K562 (cell line): ENCODE measurements around the gene CBX8. TPM values are rescaled to one million over a fixed set of nuclear protein-coding genes. Genes with fewer than 3 reads are reported as not detected.

ENCODE experiments used
- ELK3 ChIP-seq: fragments of 450-650 bp; formaldehyde crosslinking; IDR thresholded peaks from 2 replicates; pipeline ENCODE4 v1.4.0; 2020; ENCODE audit warnings: mild to moderate bottlenecking
- FOXK1 ChIP-seq: sonication (generic); formaldehyde crosslinking; IDR thresholded peaks from 2 replicates; pipeline ENCODE4 v1.8.0; 2022; ENCODE audit warnings: missing genetic modification reagents, mild to moderate bottlenecking, borderline replicate concordance
- HDAC8 ChIP-seq: fragments of 450-650 bp; IDR thresholded peaks from 2 replicates; pipeline ENCODE4 v1.6.1; 2016; ENCODE audit warnings: mild to moderate bottlenecking, missing genetic modification characterization, moderate library complexity, missing compliant biosample characterization
- HNRNPLL ChIP-seq: fragments of 200-400 bp; formaldehyde crosslinking; IDR thresholded peaks from 2 replicates; pipeline ENCODE4 v1.6.1; 2017; ENCODE audit warnings: low read length, low read depth, mild to moderate bottlenecking; ENCODE audit not compliant: poor library complexity, severe bottlenecking
- KDM1A ChIP-seq, 2 experiments: fragments of 450-650 bp; IDR thresholded peaks; 2 replicates each; pipeline ENCODE4 v1.6.1; 2016; ENCODE audit warnings: mild to moderate bottlenecking in 2 of 2
- REST ChIP-seq, 2 experiments: fragments of 450-650 bp; formaldehyde crosslinking in 1 of 2; IDR thresholded peaks; 2 replicates each; pipeline versions ENCODE4 v1.4.0 to v1.6.1; 2014 to 2020; ENCODE audit warnings: mild to moderate bottlenecking in 2 of 2, borderline replicate concordance in 1 of 2, low read depth in 1 of 2
- SAP30 ChIP-seq: fragments of 200-600 bp; sonication (generic); IDR thresholded peaks from 2 replicates; pipeline ENCODE4 v1.6.1; 2012; ENCODE audit warnings: borderline replicate concordance, low read depth, mild to moderate bottlenecking, moderate library complexity, low read length, control low read depth, inconsistent platforms; ENCODE audit not compliant: insufficient read depth, poor library complexity, severe bottlenecking
- SIX5 ChIP-seq, 2 experiments: IDR thresholded peaks; 2 replicates each; pipeline ENCODE4 v1.6.1; 2011; ENCODE audit warnings: low read length in 2 of 2, borderline replicate concordance in 1 of 2, low read depth in 1 of 2, mild to moderate bottlenecking in 1 of 2, moderate library complexity in 1 of 2; ENCODE audit not compliant: insufficient read depth in 1 of 2
- TCF3 ChIP-seq: sonication (generic); formaldehyde crosslinking; IDR thresholded peaks from 2 replicates; pipeline ENCODE4 v1.4.0; 2020; ENCODE audit warnings: mild to moderate bottlenecking, missing genetic modification reagents
- ZNF280B ChIP-seq: fragments of 250-450 bp; sonication (Bioruptor Pico); IDR thresholded peaks from 2 replicates; pipeline ENCODE4 v1.5.1; 2021; ENCODE audit warnings: mild to moderate bottlenecking
- ZNF384 ChIP-seq: IDR thresholded peaks from 2 replicates; pipeline ENCODE4 v1.6.1; 2012; ENCODE audit warnings: low read depth, low read length, improper control_type of control experiment
- ZNF408 ChIP-seq: fragments of 250-450 bp; sonication (Bioruptor Pico); IDR thresholded peaks from 2 replicates; pipeline ENCODE4 v1.4.0; 2020; ENCODE audit warnings: low read depth, mild to moderate bottlenecking, moderate library complexity
- ZNF583 ChIP-seq: fragments of 250-450 bp; sonication (Bioruptor Pico); IDR thresholded peaks from 2 replicates; pipeline ENCODE4 v1.4.0; 2020
- ZNF75A ChIP-seq: fragments of 450-650 bp; formaldehyde crosslinking; IDR thresholded peaks from 2 replicates; pipeline ENCODE4 v1.4.0; 2020; ENCODE audit warnings: mild to moderate bottlenecking
- polyA plus RNA-seq, 8 experiments: library from polyadenylated mRNA; depleted of rRNA in 4 of 8; stranded (reverse) in 5 of 8; unstranded in 3 of 8; fragments of >200 nt; fragmentation: Nextera tagmentation in 2 of 8; fragmentation: Illumina TruSeq in 1 of 8; extraction: Ambion mirVana in 2 of 8; extraction: Trizol in 1 of 8; gene quantifications; 2 replicates each; pipeline versions ENCODE4 v1.2.1 to v1.2.3, GENCODE V29; 2011 to 2014; ENCODE audit warnings: inconsistent platforms in 1 of 8, missing spikeins in 1 of 8
- total RNA-seq, 7 experiments: library from RNA; depleted of rRNA in 6 of 7; stranded (reverse); fragments of >200 nt in 6 of 7; fragmentation: Illumina TruSeq in 2 of 7; extraction: Trizol in 2 of 7; gene quantifications; 2 replicates each; pipeline versions ENCODE4 v1.2.1 to v1.2.3, GENCODE V29; 2011 to 2021; ENCODE audit warnings: low replicate concordance in 1 of 7

CBX8 gene
- total and polyA plus RNA-seq, 9 of the 15 experiments (the other 6 are each of a cell fraction or from before 2014, with no cell fraction given) = 0.08 to 11.9 (median 2.6) TPM

GRCh38 chr17:79831265-79832217, 34.7 kb upstream of the CBX8 start (continued):
- no peak for TF ChIP-seq SIX5 (IDR thresholded peaks at IDR 0.05; ENCODE audit: borderline replicate concordance in 1 of 2, insufficient read depth in 1 of 2, low read depth in 1 of 2, low read length in 2 of 2)
- peak; percentile 92 for TF ChIP-seq ZNF384
- no peak for TF ChIP-seq ZNF408 (CRISPR knock-in tag)
- TF ChIP-seq REST (IDR thresholded peaks at IDR 0.05; ENCODE audit: borderline replicate concordance) = no peak
- TF ChIP-seq REST (CRISPR knock-in tag; IDR thresholded peaks at IDR 0.05; ENCODE audit: low read depth) = no peak
- TF ChIP-seq KDM1A (IDR thresholded peaks at IDR 0.05) = no peak
- TF ChIP-seq FOXK1 (CRISPR knock-in tag) = no peak
- no peak for TF ChIP-seq HDAC8
- no peak for TF ChIP-seq ELK3 (CRISPR knock-in tag)
- TF ChIP-seq ZNF280B (CRISPR knock-in tag) = no peak
- no peak; the same call in 1 of the 2 replicates for TF ChIP-seq ZNF583 (CRISPR knock-in tag)
- TF ChIP-seq ZNF75A = no peak
- no peak for TF ChIP-seq SAP30
- 0 out of 2 replicates have a peak, but pooled peaks have one; percentile 5 for TF ChIP-seq TCF3 (CRISPR knock-in tag)
- no peak for TF ChIP-seq HNRNPLL
